Right hindlimb (tissue), 1 donor: ENCODE measurements around the gene HS6ST2.
A peak's percentile ranks its signal among the peaks of the same experiment; 100 is the strongest.

Source experiments
- DNase-seq: peaks from one replicate; pipeline ENCODE4 v3.0.0-alpha.2; 2018

Gene HS6ST2

DNA sequence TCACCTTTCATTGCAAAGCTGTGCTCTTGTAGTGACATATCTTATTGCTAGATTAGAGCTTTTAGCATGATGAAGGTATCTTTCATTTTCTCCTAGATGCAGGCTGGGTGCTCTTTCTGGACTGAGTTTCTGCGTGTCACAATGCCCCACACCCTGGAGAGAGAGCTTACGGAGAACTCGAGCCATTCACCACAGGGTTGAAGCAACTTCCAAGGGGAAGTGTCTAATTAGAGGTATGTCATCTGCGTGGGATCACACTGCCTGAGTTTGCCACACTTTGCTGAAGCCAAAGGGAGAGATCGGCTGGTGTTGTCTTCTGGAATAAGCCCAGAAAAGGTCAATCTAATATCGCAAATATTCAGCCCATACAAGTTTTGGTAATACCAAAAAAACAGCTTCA, 290.3 kb downstream of the HS6ST2 start:
- DNase-seq: no peak

GRCh38 chrX:132665676-132666075, 292.8 kb downstream of the HS6ST2 start:
- no peak for DNase-seq

DNA sequence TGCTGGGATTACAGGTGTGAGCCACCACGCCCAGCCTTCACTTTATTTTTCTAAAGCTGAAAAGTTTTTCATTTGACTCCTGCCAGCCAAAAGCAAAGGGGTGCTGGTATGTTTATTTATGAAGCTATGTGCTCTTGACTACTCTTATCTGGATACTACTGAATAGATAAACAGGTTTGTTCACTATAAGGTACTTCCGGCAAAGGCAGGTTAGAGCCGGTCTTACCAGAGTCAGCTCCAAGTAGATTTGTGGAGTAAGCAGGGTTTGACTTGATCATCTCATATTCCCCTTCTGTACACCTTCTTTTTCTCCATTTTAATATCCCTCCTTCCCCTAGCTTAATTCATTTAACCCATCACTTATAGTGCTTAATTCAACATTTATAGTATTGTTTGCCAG, 294.2 kb downstream of the HS6ST2 start:
- no peak for DNase-seq

- DNase-seq: no peak
Observed at GRCh38 chrX:132662844-132663243, 295.6 kb downstream of the HS6ST2 start.

DNA sequence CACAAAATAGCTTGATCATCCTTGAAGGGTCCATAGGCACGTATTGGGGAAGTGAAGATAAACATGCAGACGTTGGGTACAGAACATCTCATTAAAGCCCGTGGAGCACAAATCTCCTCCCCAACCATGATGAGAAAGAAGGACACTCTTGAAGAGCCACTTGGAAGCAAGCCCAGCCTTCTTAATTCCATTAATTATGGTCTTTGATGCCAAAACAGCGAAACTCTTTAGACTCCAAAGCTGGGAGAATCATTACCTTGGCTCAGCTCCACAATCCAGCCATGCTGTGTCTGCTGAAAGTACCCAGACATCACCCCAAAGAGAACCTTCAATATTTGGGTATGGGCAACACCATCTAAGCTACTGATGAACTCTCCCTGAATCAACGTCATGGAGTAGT, 300.6 kb downstream of the HS6ST2 start:
- DNase-seq: no peak

DNA sequence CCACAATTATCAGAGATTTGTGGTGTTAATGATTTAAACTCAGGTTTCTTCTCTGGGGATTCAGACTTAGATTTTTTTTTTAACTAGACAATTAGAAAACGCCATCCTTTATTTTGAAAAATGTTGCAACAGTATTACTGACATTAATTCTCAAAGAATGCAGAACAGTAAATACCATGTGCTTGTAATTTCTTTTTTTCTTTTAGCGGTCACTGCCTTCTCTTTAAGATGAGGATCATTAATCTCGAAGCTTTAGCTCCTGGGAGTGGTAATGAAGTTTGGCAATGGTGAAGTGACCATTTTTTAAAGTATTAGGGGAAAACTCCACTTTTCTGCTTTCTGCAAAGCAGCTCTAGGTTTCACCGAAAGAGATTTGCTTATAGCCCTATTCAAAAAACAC, 305.6 kb downstream of the HS6ST2 start:
- no peak for DNase-seq

DNA sequence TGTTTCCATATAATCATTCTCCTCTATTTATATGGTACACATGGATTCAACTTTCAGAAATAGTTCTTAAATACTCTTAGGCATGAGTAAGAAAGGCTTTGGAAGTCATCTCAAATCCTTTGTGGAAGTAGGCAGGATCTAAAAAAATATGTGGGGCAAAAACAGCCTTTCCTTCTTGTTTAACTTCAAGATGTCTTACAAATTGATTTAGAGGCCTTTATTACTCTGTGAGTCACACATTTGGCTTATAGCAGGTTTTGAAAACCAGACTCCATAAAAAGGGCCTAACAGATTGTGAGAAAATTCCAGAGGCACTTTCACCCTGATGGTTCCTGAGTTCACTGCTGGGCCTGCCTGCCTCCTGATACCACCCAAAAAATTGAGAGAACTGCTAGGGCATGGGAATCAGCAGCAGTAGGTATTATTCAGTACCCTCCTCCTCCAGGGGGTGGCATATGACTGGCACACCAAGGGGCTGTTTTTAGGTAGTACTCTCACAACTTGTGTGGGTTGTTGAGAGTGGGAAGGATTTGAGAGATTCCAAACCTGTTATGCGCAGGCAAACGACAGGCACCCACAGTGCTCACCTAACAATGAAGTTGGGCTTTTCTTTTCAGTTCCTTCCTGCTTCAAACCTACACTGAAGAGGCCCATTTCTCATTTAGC, 306.9 kb downstream of the HS6ST2 start:
- DNase-seq: no peak

DNA sequence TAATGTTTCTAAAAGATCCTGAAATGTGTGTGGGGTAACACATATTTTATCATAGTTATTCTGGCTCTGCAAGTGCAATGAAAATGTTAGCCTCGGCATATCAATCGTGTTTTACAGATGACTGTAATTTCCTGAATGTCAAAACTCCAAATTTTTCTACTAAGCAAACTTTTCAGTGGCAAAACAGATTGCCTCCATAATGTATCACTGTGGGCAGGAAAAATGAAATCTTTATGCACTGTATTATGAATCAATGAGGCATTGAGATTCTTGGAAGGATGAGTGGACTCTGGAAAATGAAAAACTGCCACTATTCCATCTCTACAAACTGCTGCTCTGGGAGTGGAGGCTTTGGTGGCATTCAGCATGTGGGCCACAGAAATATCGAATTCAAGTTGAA, 309.5 kb downstream of the HS6ST2 start:
- DNase-seq: no peak

- no peak for DNase-seq
Observed at GRCh38 chrX:132639446-132639845, 319.0 kb downstream of the HS6ST2 start.

GRCh38 chrX:132638313-132638712, 320.1 kb downstream of the HS6ST2 start:
- no peak for DNase-seq

DNA sequence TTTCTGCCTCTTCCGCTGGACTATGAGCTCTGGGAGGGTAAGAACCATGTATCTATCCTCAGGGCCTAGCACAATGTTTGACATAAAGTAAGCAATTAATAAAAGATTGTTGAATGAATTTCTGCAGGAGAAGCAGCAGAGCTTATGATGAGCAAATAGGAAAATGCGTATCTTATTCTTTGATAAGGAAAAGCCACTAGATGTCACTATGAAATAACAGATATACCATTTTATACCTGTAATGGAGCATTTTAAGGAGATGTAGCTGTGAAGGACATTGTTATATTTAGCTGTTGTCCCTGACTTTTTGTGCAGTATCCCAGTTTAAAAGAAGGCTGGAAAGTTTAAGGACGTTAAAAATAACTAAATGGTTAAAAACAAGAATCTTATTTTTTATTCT, 322.3 kb downstream of the HS6ST2 start:
- no peak for DNase-seq

GRCh38 chrX:132634521-132634920, 323.9 kb downstream of the HS6ST2 start:
- no peak for DNase-seq

GRCh38 chrX:132631579-132632232, 326.7 kb downstream of the HS6ST2 start:
- no peak for DNase-seq

GRCh38 chrX:132624466-132624865, 334.0 kb downstream of the HS6ST2 start:
- DNase-seq: no peak

DNA sequence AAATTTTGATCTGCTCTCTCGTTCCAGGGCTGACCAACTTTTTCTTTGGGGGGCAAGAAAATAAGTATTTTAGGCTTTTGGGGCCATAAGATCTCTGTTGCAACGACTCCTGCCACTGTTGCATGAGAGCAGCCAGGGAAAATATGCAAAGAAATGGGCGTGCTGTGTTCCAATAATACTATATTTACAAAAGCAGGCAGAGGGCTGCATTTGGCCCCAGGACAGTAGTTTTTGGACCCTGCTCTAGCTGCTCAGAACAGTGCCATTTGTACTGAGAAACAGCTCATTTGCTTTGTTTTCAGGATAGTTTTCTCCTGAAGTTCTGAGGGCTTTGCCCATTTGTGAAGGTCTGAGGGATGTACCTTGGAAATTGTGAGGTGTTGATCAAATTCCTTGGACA, 334.5 kb downstream of the HS6ST2 start:
- DNase-seq: no peak

- no peak for DNase-seq
Observed at GRCh38 chrX:132623300-132623699, 335.1 kb downstream of the HS6ST2 start.

DNA sequence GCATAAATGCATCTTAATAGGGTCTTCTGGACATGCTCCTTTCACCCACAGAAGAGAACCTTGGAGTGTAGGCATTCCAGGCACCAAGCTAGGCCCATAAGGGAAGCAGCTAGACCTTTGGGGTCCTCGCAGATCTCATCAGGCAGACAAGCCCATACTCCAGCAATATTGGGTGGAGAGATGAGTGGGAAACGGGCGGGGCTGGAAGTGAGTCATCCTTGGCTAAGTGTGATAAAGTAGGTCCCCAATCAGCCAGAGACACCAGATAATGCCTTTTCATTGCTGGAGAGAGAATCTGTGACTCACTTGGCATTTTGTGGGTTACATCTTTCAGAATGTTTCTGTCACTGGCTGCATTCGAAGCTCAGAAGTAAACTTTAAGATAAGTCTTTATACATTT, 336.3 kb downstream of the HS6ST2 start:
- DNase-seq: no peak

DNA sequence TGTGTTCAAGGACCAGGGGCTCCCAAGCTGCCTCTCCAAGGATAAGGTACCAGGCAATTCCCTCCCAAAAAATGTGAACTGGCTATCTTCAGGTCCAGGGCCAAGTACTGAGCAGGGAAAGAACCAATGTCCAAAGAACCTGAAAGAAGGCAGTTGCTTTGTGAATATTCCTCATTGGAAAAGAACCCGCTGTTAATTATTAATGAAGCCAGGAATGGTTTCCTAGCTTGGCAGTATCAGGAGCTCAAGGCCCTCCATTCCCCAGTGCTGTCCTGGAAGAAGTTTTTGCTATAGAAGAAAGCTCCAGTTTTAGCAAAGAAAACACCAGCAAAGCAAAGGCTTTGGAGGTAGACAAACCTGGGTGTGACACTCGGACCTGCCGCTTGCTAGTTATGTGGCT, 339.6 kb downstream of the HS6ST2 start:
- DNase-seq: no peak

DNA sequence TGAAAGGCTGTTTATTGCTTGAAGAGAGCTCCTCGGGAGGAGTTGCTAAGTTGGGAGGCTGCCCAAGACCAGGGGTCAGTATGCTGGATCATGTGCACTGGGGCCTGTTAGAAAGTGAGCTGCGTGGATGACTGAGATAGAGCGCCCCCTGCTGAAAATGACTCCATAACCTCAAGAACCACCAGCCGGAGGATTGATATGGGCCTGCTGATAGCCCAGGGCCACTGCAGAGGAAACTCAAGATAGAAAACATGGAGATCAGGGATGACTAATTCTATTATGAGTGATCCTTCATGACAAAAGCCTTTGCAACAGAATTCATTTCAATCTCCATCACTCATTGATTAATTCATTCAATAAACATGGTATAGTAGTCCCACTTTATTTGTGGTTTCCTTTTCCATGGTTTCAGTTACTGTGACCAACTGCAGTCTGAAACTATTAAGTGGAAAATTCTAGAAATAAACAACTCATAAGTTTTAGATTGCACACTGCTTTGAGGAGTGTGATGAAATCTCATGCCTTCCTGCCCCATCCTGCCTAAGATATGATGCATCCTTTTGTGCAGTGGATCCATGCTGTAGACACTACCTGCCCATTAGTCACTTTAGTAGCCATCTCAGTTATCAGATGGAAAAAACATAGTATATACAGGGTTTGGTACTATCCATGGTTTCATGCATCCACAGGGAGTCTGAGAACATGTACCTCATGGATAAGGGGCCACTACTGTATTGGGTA, 342.9 kb downstream of the HS6ST2 start:
- no peak for DNase-seq

DNA sequence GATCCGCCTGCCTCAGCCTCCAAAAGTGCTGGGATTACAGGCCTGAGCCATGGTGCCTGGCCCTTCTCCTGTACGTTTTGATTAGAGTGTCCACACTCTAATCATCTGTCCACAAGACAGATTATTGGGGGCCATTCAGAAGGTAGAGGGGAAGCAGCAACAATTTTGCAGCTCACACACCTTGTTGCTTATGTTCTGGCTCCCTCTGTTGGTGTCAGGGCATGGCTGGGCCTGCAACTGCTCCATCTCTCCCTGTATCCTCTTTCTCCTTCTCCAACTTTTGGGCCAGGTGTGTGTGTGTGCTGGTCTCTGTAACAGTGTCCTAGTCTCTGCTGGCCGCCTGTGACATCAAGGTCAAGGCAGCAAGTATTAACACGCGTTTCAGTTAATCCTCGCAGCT, 344.1 kb downstream of the HS6ST2 start:
- no peak for DNase-seq

DNA sequence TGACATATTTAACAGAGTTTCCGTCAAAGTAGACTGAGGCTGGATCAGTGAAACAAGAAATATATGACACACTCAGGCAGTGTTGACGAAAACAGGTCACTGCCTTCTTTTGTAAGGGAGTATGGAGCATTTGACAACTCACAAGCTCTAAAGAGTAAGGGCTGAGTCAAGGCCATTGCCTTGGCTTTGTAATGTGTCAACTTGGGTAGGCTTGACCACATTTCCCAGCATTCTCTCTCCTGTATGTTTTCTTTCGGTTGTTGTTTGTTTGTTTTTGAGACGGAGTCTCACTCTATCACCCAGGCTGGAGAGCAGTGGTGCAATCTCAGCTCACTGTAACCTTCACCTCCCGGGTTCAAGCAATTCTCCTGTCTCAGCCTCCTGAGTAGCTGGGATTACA, 344.6 kb downstream of the HS6ST2 start:
- no peak for DNase-seq

DNA sequence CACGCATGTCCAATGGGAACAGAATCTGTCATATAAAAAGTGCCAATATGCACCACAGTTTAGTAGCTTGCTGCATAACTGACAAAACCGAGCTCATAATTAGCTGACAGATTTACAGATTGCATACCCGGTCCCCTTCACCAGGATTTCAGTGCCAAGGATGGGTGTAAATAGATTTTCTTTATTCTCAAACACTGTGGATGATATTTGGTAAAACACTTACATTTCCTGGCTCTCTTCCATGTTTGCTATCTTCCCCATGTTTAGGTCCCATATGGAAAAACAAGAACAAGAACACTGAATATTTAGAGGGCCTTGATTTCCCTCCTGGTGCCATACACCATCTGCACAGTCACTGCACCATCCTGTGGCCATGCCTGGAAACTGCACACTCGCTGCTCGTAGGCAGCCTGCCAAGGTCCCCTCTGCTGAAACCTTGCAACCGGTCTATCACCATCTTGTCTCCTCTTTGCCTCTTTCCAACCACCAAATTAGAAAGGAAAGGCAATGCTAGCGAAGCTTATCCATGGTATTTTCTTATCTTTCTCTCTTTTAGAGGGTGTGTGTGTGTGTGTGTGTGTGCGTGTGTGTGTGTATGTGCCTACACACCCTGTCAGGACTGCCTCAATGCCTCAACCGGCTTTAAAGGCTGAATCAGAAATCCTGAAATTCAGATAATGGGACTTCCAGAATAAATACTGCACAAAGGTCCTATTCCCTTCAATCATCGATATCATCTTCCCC, 345.4 kb downstream of the HS6ST2 start:
- peak; percentile 37 for DNase-seq

DNA sequence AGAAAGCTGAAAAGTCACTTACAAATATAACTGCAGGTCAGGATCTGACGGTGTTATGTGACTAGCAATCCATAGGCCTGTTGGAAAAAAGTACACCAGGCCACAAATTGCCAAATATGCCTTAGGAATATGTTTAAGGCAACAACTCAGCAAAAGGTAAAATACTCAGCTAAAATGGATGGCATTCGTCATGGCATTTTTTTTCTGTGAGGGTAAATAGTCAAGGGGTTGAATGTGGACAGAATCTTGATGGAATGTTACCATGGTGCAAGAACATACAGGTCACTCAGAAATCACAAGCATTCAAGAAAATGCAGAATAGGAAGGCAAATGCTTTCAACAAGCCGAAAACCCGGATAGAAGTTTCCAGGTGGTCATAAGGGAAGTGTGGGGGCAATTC, 347.9 kb downstream of the HS6ST2 start:
- no peak for DNase-seq
